Endothelial cell (in vitro differentiated cells): ENCODE data around the gene SELENOM. TPM values are rescaled to one million over a fixed set of nuclear protein-coding genes. Genes with fewer than 3 reads are reported as not detected.

ENCODE experiments used
- DNase-seq: peaks from one replicate; pipeline ENCODE4 v3.0.0; 2021; ENCODE audit warnings: low spot score
- H3K27ac Mint-ChIP-seq: one replicate; pipeline ENCODE4 v1.8.0; 2021; ENCODE audit warnings: mixed read lengths, inconsistent platforms; ENCODE audit not compliant: unreplicated experiment
- H3K27me3 Mint-ChIP-seq: one replicate; pipeline ENCODE4 v1.8.0; 2021; ENCODE audit warnings: mild to moderate bottlenecking, moderate library complexity, mixed read lengths, inconsistent platforms; ENCODE audit not compliant: unreplicated experiment
- H3K36me3 Mint-ChIP-seq: one replicate; pipeline ENCODE4 v1.8.0; 2021; ENCODE audit warnings: mild to moderate bottlenecking, low read depth, mixed read lengths, inconsistent platforms; ENCODE audit not compliant: unreplicated experiment
- H3K4me1 Mint-ChIP-seq: one replicate; pipeline ENCODE4 v1.8.0; 2021; ENCODE audit warnings: mild to moderate bottlenecking, mixed read lengths, inconsistent platforms; ENCODE audit not compliant: unreplicated experiment
- H3K4me3 Mint-ChIP-seq: one replicate; pipeline ENCODE4 v1.8.0; 2021; ENCODE audit warnings: mild to moderate bottlenecking, mixed read lengths, inconsistent platforms; ENCODE audit not compliant: unreplicated experiment
- H3K9me3 Mint-ChIP-seq: one replicate; pipeline ENCODE4 v1.8.0; 2021; ENCODE audit warnings: mixed read lengths, inconsistent platforms; ENCODE audit not compliant: unreplicated experiment
- total RNA-seq: library from RNA; stranded (reverse); fragmentation: NEBNext Ultra II Directional; extraction: Animal tissue kit (Norgen Biotek cat#: 25700); gene quantifications from one replicate; pipeline ENCODE4 v1.2.1, GENCODE V29; 2021; ENCODE audit not compliant: unreplicated experiment
- TF ChIP-seq, protein P1 (sequence below): fragments of 200-600 bp; sonication (generic); IDR thresholded peaks from one replicate; pipeline ENCODE4 v1.5.0; 2021; ENCODE audit warnings: antibody characterized with exemption; ENCODE audit not compliant: unreplicated experiment

The SELENOM gene
- total RNA-seq, 1 donor from 2014 or later: 35.4 TPM

GRCh38 chr22:31107894-31108218 is 488 bp upstream of the SELENOM start:
- Mint-ChIP-seq H3K27me3 (peaks cover 19% of the 10 kb centered on the region), H3K4me3 (peak overlapping the region; percentile 83)

GRCh38 chr22:31106731-31107177 is 614 bp downstream of the SELENOM start:
- H3K36me3 Mint-ChIP-seq: peaks cover 31% of the 10 kb centered on the region
- TF ChIP-seq, protein P1, sequence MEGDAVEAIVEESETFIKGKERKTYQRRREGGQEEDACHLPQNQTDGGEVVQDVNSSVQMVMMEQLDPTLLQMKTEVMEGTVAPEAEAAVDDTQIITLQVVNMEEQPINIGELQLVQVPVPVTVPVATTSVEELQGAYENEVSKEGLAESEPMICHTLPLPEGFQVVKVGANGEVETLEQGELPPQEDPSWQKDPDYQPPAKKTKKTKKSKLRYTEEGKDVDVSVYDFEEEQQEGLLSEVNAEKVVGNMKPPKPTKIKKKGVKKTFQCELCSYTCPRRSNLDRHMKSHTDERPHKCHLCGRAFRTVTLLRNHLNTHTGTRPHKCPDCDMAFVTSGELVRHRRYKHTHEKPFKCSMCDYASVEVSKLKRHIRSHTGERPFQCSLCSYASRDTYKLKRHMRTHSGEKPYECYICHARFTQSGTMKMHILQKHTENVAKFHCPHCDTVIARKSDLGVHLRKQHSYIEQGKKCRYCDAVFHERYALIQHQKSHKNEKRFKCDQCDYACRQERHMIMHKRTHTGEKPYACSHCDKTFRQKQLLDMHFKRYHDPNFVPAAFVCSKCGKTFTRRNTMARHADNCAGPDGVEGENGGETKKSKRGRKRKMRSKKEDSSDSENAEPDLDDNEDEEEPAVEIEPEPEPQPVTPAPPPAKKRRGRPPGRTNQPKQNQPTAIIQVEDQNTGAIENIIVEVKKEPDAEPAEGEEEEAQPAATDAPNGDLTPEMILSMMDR: no peak

More at GRCh38 chr22:31107894-31108218, 488 bp upstream of the SELENOM start:
- Mint-ChIP-seq H3K36me3 (peaks cover 21% of the 10 kb centered on the region), H3K4me1 (peaks cover 25% of the 10 kb centered on the region), H3K27ac (peak overlapping the region; percentile 72), H3K9me3 (no peaks in the 10 kb centered on the region)
- no peak for DNase-seq
- TF ChIP-seq, protein P1: no peak

DNA sequence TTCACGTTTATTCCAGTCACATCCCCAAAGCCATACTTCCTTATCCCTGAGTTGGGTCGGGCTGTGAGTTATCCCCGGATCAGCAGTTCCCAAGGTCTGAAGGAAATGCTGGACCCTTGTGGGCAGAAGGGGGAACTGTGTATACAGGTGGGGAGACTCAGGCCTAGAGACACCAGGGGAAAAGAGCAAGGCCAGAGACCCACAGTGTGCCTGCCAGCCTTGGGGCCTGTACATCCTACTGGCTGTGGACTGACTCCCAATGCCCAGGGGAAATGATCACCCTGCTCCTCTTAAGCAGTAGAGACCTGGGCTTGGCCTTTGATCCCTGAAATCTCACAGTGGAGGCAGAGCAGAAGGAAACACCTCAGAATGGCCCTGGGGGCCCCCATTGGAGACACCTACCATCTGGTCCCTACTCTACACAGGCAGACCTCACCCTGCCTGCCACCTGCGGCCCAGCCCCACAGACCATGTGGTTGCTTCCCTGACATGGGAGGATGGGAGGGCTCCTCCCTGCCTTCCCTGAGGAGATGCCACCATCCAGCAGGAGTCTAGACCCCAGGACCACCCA is 1.3 kb downstream of the SELENOM start:
- Mint-ChIP-seq H3K4me3 (peak overlapping the region; percentile 90), H3K36me3 (peaks cover 36% of the 10 kb centered on the region), H3K9me3 (no peaks in the 10 kb centered on the region), H3K4me1 (peaks cover 38% of the 10 kb centered on the region), H3K27me3 (peaks cover 21% of the 10 kb centered on the region), H3K27ac (no peak overlapping the region)
- TF ChIP-seq, protein P1: no peak
- DNase-seq: peak; percentile 26

More at GRCh38 chr22:31106731-31107177, 614 bp downstream of the SELENOM start:
- H3K27ac Mint-ChIP-seq: peak overlapping the region; percentile 74
- peak; percentile 36 for DNase-seq
- no peaks in the 10 kb centered on the region for H3K9me3 Mint-ChIP-seq
- H3K4me1 Mint-ChIP-seq: peaks cover 34% of the 10 kb centered on the region
- H3K27me3 Mint-ChIP-seq: peaks cover 20% of the 10 kb centered on the region
- peak overlapping the region; percentile 90 for H3K4me3 Mint-ChIP-seq

DNA sequence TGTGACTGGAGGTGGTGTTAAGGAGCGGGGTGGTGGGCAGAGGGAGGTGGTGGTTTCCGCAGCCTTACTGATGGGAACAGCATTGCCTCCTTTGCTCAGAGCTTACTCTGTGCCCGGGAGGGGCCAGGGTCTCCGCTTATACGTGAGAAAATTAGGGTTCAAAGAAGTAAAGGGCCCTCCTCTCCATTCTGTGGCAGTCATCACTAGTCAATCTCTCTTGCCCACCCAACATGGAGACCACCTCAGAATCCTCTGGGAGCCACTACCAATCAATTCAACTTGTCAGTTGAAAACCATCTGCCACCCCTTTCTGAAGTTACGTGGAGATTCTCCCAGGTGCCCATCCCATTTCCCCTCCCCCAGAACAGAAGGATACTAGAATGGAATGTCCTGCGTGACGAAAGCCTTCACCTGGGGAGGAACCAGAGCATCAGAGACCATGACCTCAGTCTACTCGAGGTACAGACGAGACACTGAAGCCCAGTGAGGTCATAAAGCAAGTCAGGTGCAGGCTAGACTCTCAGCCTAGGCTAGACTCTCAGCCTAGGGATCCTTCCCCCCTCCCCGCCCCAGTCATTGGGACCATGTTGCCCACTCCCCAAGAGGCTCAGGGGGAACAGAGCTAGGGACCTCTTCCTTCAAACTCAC is 2.0 kb downstream of the SELENOM start:
- TF ChIP-seq, protein P1: no peak
- peaks cover 21% of the 10 kb centered on the region for H3K27me3 Mint-ChIP-seq
- no peaks in the 10 kb centered on the region for H3K9me3 Mint-ChIP-seq
- H3K36me3 Mint-ChIP-seq: peaks cover 37% of the 10 kb centered on the region
- DNase-seq: no peak
- peak overlapping the region; percentile 62 for H3K27ac Mint-ChIP-seq
- H3K4me1 Mint-ChIP-seq: peaks cover 39% of the 10 kb centered on the region
- peak overlapping the region; percentile 56 for H3K4me3 Mint-ChIP-seq

DNA sequence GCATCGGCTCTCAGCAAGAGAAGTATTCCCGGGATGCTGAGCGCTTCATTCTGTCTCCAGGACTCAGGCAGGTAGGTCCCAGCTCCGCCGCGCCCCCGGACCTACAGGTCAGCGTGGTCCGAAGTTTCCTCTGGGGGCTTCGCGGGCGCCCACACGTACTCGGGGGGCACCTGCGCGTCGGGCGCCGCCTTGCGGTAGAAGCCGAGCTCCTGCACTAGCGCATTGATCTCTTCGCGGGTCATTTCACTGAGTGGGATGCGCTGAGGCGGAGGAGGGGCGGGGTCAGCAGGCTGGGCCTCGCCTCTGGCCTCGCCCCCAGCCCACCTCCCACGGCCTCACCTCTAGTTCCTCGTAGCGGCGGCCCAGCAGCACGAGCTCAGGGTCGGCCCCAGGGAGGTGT is 2.5 kb downstream of the SELENOM start:
- Mint-ChIP-seq H3K4me1 (peaks cover 39% of the 10 kb centered on the region), H3K27ac (no peak overlapping the region), H3K36me3 (peaks cover 37% of the 10 kb centered on the region), H3K9me3 (no peaks in the 10 kb centered on the region), H3K27me3 (peaks cover 21% of the 10 kb centered on the region), H3K4me3 (no peak overlapping the region)
- TF ChIP-seq, protein P1: peak; percentile 70
- DNase-seq: peak; percentile 71
